Measurements from ENCODE around the gene IBA57. TPM values are rescaled to one million over a fixed set of nuclear protein-coding genes. Genes with fewer than 3 reads are reported as not detected.

Gene IBA57
- polyA plus RNA-seq, 1 donor (not counting 4 experiments of a cell fraction or from before 2014, with no cell fraction given): 1.5 TPM

DNA sequence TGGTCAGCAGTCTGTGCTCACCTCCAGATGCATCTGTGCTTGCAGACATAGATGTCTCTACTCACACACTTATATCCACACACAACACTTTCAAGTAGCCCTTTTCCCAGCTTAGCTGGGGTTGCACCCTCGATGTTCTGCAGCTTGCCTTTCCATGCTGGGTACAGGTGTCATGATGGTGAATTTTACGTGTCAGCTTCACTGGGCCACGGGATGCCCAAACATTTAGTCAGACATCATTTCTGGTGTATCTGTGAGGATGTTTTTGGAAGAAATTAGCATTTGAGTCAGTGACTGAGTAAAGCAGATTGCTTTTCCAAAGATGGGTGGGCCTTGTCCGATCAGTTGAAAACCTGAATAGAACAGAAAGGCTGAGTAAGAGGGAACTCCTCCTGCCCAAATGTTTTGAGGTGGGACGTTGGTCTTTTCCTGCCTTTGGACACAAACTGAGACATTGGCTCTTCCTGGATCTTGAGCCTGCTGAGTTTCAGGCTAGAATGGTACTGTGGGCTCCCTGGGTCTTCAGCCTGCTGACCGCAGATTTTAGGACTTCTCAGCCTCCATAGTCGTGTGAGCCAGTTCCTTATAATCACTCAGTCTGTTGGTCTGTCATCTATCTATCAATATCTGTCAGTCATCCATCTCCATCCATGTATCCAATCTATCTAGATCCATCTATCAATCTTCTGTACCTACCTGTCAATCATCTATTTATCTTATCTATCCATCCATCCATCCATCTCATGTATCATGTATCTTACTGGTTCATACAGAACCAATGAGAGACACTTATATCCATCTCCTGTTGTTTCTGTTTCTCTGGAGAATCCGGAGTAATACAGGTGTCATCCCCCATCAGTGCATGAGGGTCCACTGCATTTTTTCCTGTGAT, 29.6 kb downstream of the IBA57 start:
- H3K9ac ChIP-seq (ENCODE audit: control insufficient read depth, extremely low read depth, insufficient read depth, low read length): no peak overlapping the region
- H3K4me2 ChIP-seq (ENCODE audit: control insufficient read depth, extremely low read depth, insufficient read depth, low read depth, low read length): no peak overlapping the region
- H3K27me3 ChIP-seq (ENCODE audit: control insufficient read depth, extremely low read depth, insufficient read depth, low read length): no peaks in the 10 kb centered on the region
- FAIRE-seq: no peak
- no peaks in the 10 kb centered on the region for H3K9me3 ChIP-seq (ENCODE audit: control insufficient read depth, low read depth, low read length)
- dilution Hi-C loops (cut with MboI; ENCODE audit: extremely low pct_ligation_motif_present, low sequenced_read_pairs): no loop called here
- no peak for DNase-seq (ENCODE audit: low read depth, low spot score)
- H3K36me3 ChIP-seq (ENCODE audit: control insufficient read depth in 2 of 2, extremely low read depth in 1 of 2, insufficient read depth in 2 of 2, low read length in 2 of 2): no peaks in the 10 kb centered on the region
- TF ChIP-seq EZH2 (IDR thresholded peaks at IDR 0.05; ENCODE audit: low read length): no peak
- H4K20me1 ChIP-seq (ENCODE audit: control insufficient read depth, extremely low read depth, insufficient read depth, low read length): no peaks in the 10 kb centered on the region
- no peak overlapping the region for H3K4me3 ChIP-seq (ENCODE audit: control insufficient read depth in 2 of 3, extremely low read depth in 1 of 3, insufficient read depth in 2 of 3, low read depth in 1 of 3, low read length in 3 of 3)
- H3K4me1 ChIP-seq (ENCODE audit: control insufficient read depth, extremely low read depth, insufficient read depth, low read length): no peaks in the 10 kb centered on the region
- no peaks in the 10 kb centered on the region for H3K79me2 ChIP-seq (ENCODE audit: control insufficient read depth, insufficient read depth, low read length)
- H3K27ac ChIP-seq (ENCODE audit: control insufficient read depth, insufficient read depth, low read length): no peak overlapping the region
- H2AFZ ChIP-seq (ENCODE audit: control insufficient read depth, low read length): no peak overlapping the region
- H3K9me1 ChIP-seq (ENCODE audit: control insufficient read depth, extremely low read depth, insufficient read depth, low read length): no peaks in the 10 kb centered on the region

GRCh38 chr1:228197555-228198147, 32.0 kb downstream of the IBA57 start:
- Histone ChIP-seq H3K9me1 (ENCODE audit: control insufficient read depth, extremely low read depth, insufficient read depth, low read length) (no peaks in the 10 kb centered on the region), H3K27ac (ENCODE audit: control insufficient read depth, insufficient read depth, low read length) (no peak overlapping the region), H4K20me1 (ENCODE audit: control insufficient read depth, extremely low read depth, insufficient read depth, low read length) (no peaks in the 10 kb centered on the region), H3K4me3 (ENCODE audit: control insufficient read depth in 2 of 3, extremely low read depth in 1 of 3, insufficient read depth in 2 of 3, low read depth in 1 of 3, low read length in 3 of 3) (no peak overlapping the region), H3K27me3 (ENCODE audit: control insufficient read depth, extremely low read depth, insufficient read depth, low read length) (no peaks in the 10 kb centered on the region), H3K9ac (ENCODE audit: control insufficient read depth, extremely low read depth, insufficient read depth, low read length) (no peak overlapping the region), H3K9me3 (ENCODE audit: control insufficient read depth, low read depth, low read length) (peaks cover 2% of the 10 kb centered on the region), H2AFZ (ENCODE audit: control insufficient read depth, low read length) (no peak overlapping the region), H3K4me2 (ENCODE audit: control insufficient read depth, extremely low read depth, insufficient read depth, low read depth, low read length) (no peak overlapping the region), H3K4me1 (ENCODE audit: control insufficient read depth, extremely low read depth, insufficient read depth, low read length) (no peaks in the 10 kb centered on the region), H3K79me2 (ENCODE audit: control insufficient read depth, insufficient read depth, low read length) (no peaks in the 10 kb centered on the region), H3K36me3 (ENCODE audit: control insufficient read depth in 2 of 2, extremely low read depth in 1 of 2, insufficient read depth in 2 of 2, low read length in 2 of 2) (no peaks in the 10 kb centered on the region)
- TF ChIP-seq, protein P1, sequence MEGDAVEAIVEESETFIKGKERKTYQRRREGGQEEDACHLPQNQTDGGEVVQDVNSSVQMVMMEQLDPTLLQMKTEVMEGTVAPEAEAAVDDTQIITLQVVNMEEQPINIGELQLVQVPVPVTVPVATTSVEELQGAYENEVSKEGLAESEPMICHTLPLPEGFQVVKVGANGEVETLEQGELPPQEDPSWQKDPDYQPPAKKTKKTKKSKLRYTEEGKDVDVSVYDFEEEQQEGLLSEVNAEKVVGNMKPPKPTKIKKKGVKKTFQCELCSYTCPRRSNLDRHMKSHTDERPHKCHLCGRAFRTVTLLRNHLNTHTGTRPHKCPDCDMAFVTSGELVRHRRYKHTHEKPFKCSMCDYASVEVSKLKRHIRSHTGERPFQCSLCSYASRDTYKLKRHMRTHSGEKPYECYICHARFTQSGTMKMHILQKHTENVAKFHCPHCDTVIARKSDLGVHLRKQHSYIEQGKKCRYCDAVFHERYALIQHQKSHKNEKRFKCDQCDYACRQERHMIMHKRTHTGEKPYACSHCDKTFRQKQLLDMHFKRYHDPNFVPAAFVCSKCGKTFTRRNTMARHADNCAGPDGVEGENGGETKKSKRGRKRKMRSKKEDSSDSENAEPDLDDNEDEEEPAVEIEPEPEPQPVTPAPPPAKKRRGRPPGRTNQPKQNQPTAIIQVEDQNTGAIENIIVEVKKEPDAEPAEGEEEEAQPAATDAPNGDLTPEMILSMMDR (optimal IDR thresholded peaks at IDR 0.05 in 1 of 3, IDR thresholded peaks at IDR 0.05 in 1 of 3, conservative IDR thresholded peaks at IDR 0.05 in 1 of 3; ENCODE audit: extremely low read depth in 1 of 3, insufficient read depth in 2 of 3, low read length in 3 of 3): no peak
- no peak for TF ChIP-seq EZH2 (IDR thresholded peaks at IDR 0.05; ENCODE audit: low read length)
- DNase-seq (ENCODE audit: low read depth, low spot score) (no peak), FAIRE-seq (no peak)
- dilution Hi-C loops (cut with MboI; ENCODE audit: extremely low pct_ligation_motif_present, low sequenced_read_pairs): no loop called here

Data from keratinocyte (primary cell).